Right ventricle myocardium superior (tissue), 1 donor: ENCODE measurements around the gene WIPF3. TPM values are rescaled to one million over a fixed set of nuclear protein-coding genes. Genes with fewer than 3 reads are reported as not detected.

Source experiments
- ATAC-seq: fragments of 200-7000 bp; cut with Tn5 transposase; one replicate; pipeline ENCODE4 v1.9.1; 2020; ENCODE audit warnings: mild to moderate bottlenecking; ENCODE audit not compliant: poor library complexity
- DNase-seq: peaks from one replicate; pipeline ENCODE4 v3.0.0-alpha.2; 2020
- intact Hi-C: fragments of 100-400 bp; cut with DNase I; formaldehyde crosslinking; loops from one replicate; pipeline ENCODE4 v1.11.2; 2022
- total RNA-seq: library from RNA; stranded (reverse); fragmentation: NEBNext Ultra II Directional; extraction: Animal tissue kit (Norgen Biotek cat#: 25700); gene quantifications from one replicate; pipeline ENCODE4 v1.2.1, GENCODE V29; 2021
- donor health status: DM: no; HTN: yes; CAD: no; lungs with severe emphysema.

WIPF3 gene
- total RNA-seq, 1 donor from 2014 or later, result 5.5 TPM

GRCh38 chr7:29806995-29807841 lies 910 bp downstream of the WIPF3 start:
- peak; percentile 80 for ATAC-seq
- intact Hi-C loops, result loop anchor here (10.0 kb wide), 1 partner anchor 52 kb away; no protein-coding TSS in a partner anchor
- peak; percentile 65 for DNase-seq

GRCh38 chr7:29808075-29808801 lies 1.9 kb downstream of the WIPF3 start:
- no peak for DNase-seq

GRCh38 chr7:29809533-29810155 lies 3.3 kb downstream of the WIPF3 start:
- ATAC-seq (no peak), DNase-seq (no peak)
- intact Hi-C loops, result loop anchor here (10.0 kb wide), 1 partner anchor 55 kb away; no protein-coding TSS in a partner anchor

More at GRCh38 chr7:29808075-29808801, 1.9 kb downstream of the WIPF3 start:
- intact Hi-C loops, result loop anchor here (10.0 kb wide), 1 partner anchor 53 kb away; no protein-coding TSS in a partner anchor
- no peak for ATAC-seq

- intact Hi-C loops, result no loop called here
- no peak for DNase-seq
- ATAC-seq, result no peak
These were observed 4.0 kb downstream of the WIPF3 start for GRCh38 chr7:29810297-29810696.

GRCh38 chr7:29810813-29811482 lies 4.6 kb downstream of the WIPF3 start:
- no peak for DNase-seq
- ATAC-seq, result no peak
- intact Hi-C loops, result no loop called here

- intact Hi-C loops, result no loop called here
- ATAC-seq, result no peak
- no peak for DNase-seq
These were observed 5.3 kb downstream of the WIPF3 start for GRCh38 chr7:29811586-29811985.

- intact Hi-C loops, result no loop called here
- DNase-seq, result no peak
- ATAC-seq, result no peak
These were observed 6.0 kb downstream of the WIPF3 start for GRCh38 chr7:29812185-29812876.

GRCh38 chr7:29815181-29816105 lies 9.1 kb downstream of the WIPF3 start:
- DNase-seq (no peak), ATAC-seq (no peak)
- intact Hi-C loops, result no loop called here

- ATAC-seq (no peak), DNase-seq (no peak)
- intact Hi-C loops, result no loop called here
These were observed 12.0 kb downstream of the WIPF3 start for GRCh38 chr7:29818308-29818707.

- intact Hi-C loops, result no loop called here
- ATAC-seq (peak; percentile 60), DNase-seq (no peak)
These were observed 19.6 kb downstream of the WIPF3 start for GRCh38 chr7:29825775-29826529.

GRCh38 chr7:29826530-29826822 lies 20.2 kb downstream of the WIPF3 start:
- intact Hi-C loops, result no loop called here
- ATAC-seq (no peak), DNase-seq (no peak)

- intact Hi-C loops, result no loop called here
- ATAC-seq (no peak), DNase-seq (no peak)
These were observed 20.6 kb downstream of the WIPF3 start for GRCh38 chr7:29826904-29827303.

GRCh38 chr7:29831705-29832104 lies 25.4 kb downstream of the WIPF3 start:
- DNase-seq (no peak), ATAC-seq (no peak)
- intact Hi-C loops, result no loop called here

GRCh38 chr7:29833929-29834328 lies 27.6 kb downstream of the WIPF3 start:
- DNase-seq, result no peak
- no peak for ATAC-seq
- intact Hi-C loops, result no loop called here

- ATAC-seq (no peak), DNase-seq (no peak)
- intact Hi-C loops, result no loop called here
These were observed 29.4 kb downstream of the WIPF3 start for GRCh38 chr7:29835718-29836117.

GRCh38 chr7:29839302-29839701 lies 33.0 kb downstream of the WIPF3 start:
- ATAC-seq (peak; percentile 83), DNase-seq (peak; percentile 71)
- intact Hi-C loops, result no loop called here

- ATAC-seq, result no peak
These were observed 33.6 kb downstream of the WIPF3 start for GRCh38 chr7:29839921-29840320.

More at GRCh38 chr7:29839921-29840320, 33.6 kb downstream of the WIPF3 start:
- no peak for DNase-seq
- intact Hi-C loops, result no loop called here
